Femur (tissue), 1 donor: ENCODE results near the gene PPP1R2C.

ENCODE experiments used
- DNase-seq: peaks from one replicate; pipeline ENCODE4 v3.0.0-alpha.2; 2017

PPP1R2C gene

DNA sequence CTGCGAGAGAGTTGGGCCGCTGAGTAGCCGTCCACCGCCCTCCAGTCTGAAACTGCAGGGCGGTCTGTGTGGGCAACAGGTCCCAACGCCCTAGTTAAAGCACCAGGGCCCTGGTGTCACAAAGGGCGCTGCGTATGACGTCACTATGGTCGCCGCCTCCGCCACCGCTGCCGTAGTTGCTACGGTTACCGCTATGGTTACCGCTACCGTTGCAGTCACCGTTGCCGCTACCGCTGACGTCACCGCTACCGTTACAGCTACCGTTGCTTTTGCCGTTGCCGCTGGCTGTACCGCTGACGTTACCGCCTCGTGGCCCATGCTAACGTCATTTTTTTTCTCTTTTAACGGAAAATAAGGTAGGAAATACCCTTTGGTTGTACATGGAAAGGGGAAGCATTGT is at the start of gene PPP1R2C:
Gene PPP1R2C, minus strand, starts transcription at position 68 of the 400 bp plus-strand sequence. CDS start 84 bp downstream, outside the sequence.
- DNase-seq = no peak

DNA sequence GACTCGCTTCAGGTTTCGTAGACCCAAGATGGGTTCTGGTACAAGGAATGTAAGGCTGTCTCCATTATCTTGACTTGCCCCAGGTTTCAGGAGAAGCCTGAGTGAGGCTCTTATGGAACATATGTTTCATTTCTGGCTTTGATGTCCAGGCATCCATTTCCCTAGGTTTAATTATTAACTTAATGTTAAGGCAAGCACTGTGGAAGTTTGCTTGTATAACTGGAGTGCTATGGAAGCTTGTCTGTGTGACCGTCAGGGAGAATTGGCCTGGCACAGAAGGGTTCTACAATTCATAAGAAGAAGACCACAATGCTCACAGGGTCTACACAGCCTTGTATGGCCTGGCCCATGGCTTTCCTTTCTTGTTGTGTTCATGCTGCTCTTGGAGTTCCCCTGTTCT is 47.2 kb upstream of the PPP1R2C start:
- no peak for DNase-seq

DNA sequence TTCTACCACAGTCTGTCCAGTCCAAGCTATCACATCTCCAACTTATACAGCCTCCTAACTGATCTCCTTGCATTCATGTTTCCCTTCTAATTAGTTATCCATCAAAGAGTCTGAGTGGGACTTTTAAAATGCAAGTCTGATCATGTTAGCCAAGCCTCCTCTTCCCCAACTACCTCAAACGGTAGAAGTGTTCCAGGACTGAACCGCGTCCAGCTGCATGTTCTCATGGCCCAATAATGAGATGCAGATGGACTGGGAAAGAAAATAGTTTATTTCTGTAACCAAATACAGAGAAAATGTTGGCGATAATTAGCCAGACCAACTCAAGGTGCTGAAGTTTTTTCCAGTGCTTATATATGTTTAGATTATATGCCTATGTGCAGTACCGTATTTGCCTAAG is 46.6 kb upstream of the PPP1R2C start:
- DNase-seq = no peak

DNA sequence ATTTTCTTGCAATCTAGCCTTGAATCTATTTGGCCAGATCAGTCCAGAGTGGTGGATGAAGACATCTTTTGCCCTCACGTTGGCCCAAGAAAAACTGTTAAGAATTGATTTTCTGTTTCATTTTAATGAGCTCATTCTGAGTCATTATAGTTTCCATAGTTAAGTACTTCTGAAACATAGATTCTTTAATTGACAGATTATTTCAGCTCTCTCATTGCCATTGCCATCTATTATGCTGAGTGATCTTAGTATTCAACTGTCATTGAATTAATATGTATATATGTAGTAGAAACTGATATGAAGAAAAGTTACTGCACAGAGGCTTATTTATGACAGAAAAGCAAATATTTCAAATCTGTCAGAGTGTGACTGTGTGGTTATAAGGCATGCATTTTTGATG is 45.5 kb upstream of the PPP1R2C start:
- DNase-seq = no peak

DNA sequence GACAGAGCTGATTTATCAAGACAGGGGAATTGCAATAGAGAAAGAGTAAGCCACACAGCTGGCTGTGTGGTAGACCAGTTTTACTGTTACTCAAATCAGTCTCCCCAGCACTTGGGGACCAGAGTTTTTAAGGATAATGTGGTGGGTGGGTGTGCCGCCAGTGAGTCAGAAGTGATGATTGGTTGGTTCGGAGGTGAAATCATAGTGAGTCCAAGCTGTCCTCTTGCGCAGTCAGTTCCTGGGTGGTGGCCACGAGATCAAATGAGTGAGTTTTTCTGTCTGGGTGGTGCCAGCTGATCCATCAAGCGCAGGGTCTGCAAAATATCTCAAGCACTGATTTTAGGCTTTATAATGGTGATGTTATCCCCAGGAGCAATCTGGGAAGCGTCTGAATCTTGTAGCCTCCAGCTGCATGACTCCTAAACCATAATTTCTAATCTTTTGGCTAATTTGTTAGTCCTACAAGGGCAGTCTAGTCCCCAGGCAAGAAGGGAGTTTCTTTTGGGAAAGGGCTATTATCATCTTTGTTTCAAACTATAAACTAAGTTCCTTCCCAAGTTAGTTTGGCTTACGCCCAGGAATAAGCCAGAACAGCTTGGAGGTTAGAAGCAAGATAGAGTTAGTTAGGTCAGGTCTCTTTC is 44.0 kb upstream of the PPP1R2C start:
- DNase-seq = no peak

DNA sequence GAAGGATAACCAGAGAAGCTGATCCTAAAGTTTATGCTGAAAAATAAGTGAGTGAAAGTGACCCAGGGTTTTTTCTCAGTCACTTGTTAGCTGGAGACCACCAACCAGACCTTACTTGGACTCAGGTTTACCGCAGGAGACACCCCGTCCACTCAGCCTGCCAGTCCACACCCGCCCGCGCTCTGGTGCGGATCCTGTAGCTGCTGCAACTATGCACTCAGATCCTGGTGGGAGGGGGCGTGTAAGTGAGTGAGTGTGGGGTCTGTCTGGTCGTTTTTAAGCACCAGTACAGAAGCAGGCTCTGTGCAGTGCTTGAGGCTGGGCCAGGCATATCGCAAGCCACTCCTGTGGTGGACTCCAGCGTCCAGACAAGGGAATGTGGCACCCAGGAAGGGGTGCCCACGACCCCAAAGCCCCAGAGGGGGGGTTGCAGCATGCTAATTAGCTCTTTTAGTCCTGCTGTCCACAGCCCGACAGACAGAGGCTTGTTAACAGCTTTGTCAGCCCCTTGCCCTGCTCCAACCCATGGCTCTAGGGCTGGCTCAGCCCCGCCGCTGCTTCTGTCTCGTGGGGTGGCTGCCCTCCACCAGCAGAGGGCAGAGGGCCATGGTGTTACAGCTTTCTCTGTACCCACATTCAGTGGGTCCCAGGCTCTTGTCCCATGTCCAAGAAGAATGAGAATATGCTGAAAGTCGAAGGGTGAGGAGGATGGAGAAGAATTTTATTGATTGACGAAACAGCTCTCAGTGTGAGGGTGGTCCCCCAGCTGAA is 40.4 kb upstream of the PPP1R2C start:
- DNase-seq = no peak

DNA sequence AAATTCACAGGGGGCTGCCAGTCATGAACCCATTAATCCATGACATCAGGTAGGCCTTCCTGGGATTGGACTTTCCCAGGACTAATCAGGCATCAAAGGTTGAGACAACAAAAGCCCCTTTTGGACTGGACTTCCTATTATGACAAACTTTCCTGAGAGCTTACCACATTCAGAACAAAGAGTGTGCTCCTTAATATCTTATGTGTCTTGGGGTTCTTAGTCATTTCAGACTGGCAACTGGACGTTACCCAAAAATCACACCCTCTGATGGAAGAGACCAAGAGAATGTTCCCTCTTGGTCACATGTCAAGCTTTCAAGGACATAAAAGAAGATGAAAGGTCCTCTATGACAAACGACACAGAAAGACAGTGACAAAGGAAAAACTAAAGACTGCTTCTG is 31.6 kb upstream of the PPP1R2C start:
- DNase-seq = no peak

DNA sequence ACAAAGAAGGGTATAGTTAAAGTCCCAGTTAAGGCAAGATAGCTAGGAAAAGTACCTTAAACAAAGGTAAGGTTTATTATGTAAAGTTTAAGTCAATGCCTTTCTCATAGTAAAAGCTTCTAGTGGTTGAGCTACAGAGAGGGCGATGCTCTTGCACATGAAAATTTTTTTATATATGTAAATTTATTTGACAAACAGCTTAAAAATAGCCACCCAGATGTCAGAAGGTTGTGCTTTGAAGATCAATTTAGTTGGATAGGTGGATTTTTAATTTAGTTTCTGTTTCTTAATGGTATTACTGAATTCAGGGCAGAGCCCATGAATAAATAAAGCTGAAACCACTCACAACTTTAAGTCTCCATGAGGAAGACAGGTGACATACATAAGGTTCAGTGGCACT is 29.4 kb upstream of the PPP1R2C start:
- DNase-seq = no peak

DNA sequence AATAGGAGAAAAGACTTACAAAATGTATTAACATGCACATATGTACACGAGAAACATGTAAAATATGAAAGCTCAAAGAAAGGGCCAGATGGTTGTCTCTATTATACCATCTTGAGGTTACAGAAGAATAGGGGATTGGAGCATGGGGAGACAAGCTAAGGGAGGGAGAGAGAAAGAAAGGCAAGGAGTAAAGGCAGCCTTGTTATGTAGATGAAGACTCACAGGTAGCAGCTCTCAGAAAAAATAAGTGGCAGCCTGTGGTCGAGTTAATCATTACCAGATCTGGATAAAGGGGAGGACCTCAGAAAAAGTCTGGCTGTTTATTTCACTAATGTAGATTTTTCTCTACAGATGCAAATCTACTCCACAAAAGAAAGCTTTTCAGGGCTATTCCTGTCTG is 26.6 kb upstream of the PPP1R2C start:
- no peak for DNase-seq

DNA sequence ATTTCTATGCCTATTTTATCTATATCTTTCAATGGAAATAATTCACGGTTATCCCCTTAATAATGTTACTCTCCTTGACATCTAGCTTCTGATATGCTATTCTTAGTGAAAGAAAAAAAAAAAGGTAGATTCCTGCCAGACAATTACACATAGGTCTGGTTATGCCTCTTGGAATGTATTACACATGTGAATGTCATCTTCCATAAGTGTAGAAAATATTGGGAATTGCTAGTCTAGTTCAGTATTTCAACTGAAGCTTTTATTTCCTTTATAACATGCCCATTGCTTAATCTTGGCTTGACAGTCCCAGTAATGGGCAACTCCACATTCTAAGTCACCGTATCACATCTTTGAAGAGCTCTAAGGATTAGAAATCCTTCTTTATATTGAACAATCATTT is 25.4 kb upstream of the PPP1R2C start:
- DNase-seq = no peak

DNA sequence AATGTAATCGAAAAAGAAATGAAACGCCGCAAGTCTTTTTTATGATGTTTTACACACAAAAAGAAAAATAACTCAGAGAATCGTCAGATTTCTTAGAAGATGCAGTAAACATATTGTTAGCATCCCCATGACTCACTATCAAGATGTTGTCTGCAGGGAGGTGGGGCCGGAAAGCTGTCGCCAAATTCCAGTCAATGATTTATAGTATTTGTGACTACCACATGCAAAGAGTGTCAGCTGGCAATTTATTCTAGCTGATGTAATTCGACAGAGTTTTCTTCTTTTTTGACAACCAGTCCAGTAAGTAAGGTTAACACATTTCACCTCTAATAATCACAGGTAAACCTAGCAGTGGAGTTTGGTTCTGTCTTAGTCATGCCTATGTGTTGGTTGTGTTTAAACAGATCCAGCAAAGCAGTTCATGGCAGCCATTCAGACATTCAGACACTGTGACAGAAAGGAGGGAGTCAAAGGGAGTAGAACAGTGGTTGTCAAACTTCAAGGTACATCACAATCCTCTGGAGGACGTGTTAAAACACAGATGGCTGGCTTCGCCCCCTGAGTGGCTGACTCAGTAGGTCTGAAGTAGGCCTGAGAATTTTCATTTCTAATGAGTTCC is 19.8 kb upstream of the PPP1R2C start:
- DNase-seq = no peak

DNA sequence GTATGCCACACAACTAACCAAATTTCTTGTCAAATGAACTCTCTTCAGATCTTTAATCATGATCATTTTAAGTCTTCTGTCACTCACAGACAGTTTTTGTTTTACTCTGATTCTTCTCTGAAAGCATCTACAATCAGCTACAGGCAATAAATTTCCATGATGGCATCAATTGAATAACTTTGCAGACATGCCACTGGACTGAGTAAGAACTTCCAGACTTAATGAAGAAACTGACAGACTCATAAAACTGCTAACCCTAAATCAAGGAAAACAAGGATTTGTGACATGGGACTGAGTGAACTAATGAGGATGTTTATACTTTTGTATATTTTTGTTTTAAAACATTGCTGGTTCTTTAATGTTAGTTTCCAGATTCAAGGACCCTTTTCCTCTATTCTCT is 5.5 kb upstream of the PPP1R2C start:
- no peak for DNase-seq

DNA sequence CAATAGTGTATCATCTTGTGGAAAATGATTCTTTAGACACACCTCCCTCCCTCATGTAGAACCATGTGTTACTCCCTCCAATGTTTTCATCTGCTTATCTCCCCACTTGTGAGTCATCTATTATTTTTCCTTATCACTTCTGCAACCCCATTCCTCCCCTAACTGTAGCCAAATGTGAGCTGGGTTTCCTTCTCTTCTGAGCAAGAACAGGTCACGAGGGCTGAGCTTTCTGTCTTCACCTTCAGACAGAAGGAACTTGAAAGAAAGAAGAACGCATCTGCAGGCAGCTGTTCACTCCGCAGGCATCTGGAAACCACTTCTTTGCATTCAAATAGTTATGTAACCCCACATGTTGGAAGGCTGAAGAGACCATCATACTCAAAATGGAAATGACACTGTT is 1.8 kb downstream of the PPP1R2C start:
- DNase-seq = no peak

DNA sequence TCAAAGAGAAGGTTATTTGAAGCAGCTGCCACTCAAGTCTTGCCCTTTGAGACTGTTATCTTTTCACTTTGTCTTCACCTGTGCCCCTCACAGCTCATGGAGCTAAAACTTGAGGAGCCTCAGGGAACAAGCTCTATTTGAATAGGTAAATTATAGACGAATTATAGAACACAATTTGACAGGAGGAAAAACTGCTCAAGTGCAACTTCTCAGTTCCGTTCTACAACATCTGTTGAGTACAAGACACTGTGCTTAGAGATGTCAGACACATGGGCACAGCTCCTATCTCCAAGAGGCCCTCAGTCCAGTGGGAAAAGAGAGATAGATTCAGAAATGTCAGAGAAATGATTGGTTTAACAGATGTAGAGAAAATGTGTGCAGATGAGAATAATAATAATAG is 5.1 kb downstream of the PPP1R2C start:
- DNase-seq = no peak

DNA sequence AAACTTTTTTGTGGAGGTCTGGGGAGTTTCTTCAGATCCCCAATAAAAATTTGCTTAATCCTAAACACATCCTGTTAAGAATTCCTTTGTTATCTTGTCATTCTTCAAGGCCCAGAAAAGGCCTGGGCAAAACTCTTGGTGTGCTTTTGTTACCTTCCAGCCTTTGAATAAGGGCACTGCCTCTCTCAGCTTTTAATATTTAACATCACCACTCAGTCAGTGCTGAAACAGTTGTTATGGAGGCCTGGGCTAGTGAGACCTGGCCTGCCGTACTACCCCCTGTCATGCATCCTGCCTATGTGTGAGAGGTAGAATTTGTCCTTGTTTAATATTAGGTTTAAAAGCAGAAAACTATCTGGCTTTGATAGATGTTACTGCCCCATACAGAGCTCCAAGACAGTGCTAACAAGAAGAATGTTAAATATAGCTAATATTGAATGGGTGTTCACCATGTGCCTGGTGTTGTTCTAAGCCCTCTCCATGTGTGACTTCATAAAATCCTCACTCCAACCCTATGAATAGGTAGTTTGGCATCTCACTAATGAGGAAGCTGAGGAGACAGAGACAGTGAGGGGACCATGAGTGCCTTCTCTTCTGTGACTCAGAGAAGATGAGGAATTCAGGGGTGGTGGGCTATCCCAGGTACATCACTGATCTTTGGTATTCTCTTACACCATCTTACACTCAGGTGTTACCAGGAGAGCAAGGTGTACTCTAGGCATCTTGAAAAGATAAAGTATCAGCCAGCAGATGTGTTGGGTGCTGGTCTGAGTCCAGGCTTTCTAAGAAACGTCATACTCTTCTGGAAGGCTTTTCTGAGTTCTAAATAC is 6.2 kb downstream of the PPP1R2C start:
- no peak for DNase-seq

DNA sequence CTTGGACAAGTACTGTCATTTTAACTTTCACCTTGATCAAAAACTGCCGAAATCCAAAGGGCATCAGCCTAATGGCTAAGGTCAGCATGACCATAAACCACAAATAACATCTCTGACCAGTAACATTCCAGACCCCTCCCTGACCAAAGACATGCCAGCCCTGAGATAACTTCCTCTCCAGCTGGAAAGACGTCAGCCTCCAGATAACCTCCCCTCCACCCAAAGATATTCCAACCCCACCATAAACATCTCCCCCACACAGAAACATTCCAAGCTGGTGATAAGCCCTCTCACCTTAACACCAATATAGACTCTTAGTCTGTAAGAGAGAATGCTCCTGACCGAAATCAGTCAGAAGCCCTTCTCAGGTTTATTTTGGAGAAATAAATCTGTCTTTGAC is 7.4 kb downstream of the PPP1R2C start:
- no peak for DNase-seq

DNA sequence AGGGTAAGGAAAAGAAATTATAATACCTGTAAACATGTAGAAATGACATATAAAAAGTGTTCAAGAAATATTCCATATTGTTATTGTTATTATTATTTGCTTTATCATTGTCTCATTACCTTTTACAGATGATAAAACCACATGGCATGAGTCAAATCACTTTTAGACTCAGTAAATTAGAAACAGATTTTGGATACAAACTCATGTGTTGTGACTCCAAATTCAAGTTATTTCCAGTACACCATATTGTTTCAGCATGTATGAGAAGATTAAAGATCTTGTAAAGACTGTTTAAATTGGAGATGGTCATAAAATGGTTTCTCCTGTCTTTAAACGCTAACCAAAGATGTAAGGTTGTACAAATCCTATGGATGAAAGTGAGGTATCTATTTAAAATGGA is 18.1 kb downstream of the PPP1R2C start:
- DNase-seq = no peak

DNA sequence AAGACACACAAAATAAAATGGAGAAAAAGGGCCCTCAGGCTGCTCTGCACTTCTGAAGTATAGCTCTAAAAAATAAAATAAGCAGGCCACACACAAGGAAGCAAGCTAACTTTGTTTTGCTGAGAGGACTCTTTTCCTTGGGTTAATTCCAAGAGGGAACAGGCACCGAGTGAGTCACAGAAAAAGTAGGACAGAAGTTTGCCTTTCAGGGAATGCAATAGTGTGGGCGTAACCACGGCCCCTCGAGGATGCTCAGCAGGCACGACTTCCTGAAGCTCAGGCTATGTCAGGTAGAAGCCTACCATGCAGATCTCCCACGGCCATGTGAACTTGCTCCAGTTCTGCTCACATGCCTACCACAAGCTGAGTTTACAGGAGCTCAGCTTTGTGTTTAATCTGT is 22.1 kb downstream of the PPP1R2C start:
- DNase-seq = no peak

DNA sequence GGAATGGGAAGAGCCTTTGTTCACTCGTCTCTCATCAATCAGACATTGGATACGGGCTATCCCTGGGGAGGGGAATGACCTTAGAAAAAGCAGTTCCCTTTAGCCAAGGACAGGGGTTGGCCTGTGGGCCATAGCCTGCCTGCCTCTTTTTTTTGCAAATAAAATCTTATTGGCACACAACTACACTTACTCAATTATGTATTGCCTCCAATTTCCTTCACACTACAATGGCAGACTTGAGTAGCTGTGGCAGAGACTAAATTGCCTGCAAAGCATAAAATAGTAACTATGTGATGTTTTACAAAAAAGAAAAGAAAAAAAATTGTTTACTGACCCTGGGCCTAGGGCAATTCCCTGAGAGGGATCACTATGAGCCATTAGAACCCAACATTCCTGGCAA is 23.4 kb downstream of the PPP1R2C start:
- no peak for DNase-seq

DNA sequence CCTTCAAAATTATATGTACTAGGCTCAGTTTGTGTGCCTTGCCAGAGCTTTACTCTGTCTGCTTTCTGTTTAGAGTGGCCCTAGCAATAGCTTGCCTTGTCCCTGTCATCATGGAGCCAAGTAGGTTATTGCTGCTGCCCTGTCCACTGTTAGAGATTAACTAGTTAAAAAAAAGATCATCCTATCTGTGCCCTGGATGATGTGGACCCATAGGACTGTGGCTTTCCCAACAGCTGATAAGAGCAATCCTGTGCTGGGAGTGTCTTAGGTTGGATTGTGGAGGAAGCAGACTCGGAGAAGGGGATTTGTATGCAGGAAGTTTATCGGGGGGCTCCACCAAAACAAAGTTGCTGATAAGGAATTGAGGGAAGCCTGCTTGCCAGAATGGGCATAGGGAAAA is 23.8 kb downstream of the PPP1R2C start:
- DNase-seq = no peak

DNA sequence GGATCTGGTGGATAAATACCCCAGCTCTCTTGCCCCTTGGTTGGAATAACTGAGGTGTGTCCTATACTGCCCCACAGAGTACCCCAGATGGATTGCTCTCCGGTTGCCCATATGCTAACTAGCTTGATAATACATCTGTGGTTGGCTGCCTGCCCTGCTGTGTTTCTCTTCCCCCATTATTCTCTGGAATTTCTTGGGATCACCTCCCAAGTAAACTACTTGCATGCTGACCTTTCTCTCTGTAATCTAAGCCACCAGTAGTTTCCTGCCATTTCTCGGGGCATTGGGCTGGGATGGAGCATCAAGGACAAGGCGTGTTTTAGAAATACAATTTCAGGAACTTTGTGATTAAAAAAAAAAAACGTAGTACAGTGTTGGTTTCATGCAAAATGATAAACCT is 25.2 kb downstream of the PPP1R2C start:
- DNase-seq = no peak

DNA sequence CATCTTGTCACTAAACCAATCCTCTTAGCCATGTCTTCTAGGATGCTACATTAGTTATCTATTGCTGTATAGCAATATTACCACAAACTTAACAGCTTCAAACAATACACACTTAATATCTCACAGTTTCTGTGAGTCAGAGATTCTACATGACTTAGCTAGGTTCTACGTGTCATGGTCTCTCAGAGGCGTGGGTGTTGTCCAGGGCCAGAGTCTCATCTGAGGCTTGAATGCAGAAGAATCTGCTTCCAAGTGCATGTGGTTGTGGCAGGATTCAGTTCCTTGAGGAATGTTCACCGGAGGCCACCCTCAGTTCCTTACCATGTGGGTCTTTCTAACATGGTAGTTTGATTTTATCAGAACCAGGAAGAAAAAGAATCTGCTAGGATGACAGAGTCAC is 26.4 kb downstream of the PPP1R2C start:
- no peak for DNase-seq

DNA sequence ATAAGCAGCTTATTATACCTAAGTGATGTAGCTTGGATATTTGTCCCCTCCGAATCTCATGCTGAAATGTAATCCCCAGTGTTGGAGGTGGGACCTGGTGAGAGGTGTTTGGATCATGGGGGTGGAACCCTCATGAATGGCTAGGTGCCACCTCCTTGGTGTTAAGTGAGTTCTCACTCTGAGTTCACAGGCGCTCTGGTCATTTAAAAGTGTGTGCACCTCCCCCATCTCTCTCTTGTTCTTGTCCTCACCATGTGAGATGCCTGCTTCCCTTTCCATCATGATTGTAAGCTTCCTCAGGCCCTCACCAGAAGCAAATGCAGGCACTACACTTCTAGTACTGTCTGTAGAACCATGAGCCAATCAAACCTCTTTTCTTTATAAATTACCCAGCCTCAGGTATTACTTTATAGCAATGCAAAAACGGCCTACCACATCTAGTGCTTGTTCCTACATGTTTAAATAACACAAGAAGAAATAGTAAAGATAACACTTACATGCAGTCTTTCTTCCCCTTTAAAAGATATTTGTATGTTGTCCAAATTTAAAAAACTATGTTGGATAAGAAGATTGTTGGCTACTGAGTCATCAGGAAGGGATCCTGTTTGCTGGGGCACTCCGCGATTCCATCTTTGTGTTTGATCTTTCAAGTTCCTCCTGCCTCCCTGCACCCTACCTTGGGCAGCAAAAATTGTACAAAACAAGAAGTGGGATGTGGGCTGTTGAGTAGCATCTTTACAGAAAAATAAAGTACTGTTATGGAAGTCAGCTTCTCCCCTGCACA is 29.7 kb downstream of the PPP1R2C start:
- DNase-seq = no peak
